DOHH2 (cell line): ENCODE results near the gene ATP5F1A.

Experiments
- H3F3A ChIP-seq: fragments of 200-600 bp; sonication (generic), shearing (Covaris generic); 2 replicates; pipeline ENCODE4 v1.6.0; 2016; ENCODE audit warnings: antibody characterized with exemption, mild to moderate bottlenecking; ENCODE audit not compliant: control insufficient read depth, insufficient read depth
- H3K27ac ChIP-seq: fragments of 200-600 bp; sonication (generic); 2 replicates; pipeline ENCODE4 v1.5.1; 2014; ENCODE audit warnings: low read depth, mild to moderate bottlenecking, low read length, moderate library complexity
- H3K27me3 ChIP-seq: fragments of 200-600 bp; sonication (generic); 2 replicates; pipeline ENCODE4 v1.6.1; 2014; ENCODE audit warnings: mild to moderate bottlenecking, low read length, mixed read lengths; ENCODE audit not compliant: control insufficient read depth
- H3K36me3 ChIP-seq: fragments of 200-600 bp; sonication (generic); 2 replicates; pipeline ENCODE4 v1.6.1; 2014; ENCODE audit warnings: mild to moderate bottlenecking, low read length, moderate library complexity, mixed read lengths; ENCODE audit not compliant: control insufficient read depth
- H3K4me1 ChIP-seq: fragments of 200-600 bp; sonication (generic); 2 replicates; pipeline ENCODE4 v1.6.1; 2014; ENCODE audit warnings: mild to moderate bottlenecking, low read length, mixed read lengths; ENCODE audit not compliant: control insufficient read depth
- H3K4me2 ChIP-seq: fragments of 200-600 bp; sonication (generic); 2 replicates; pipeline ENCODE4 v1.6.0; 2014; ENCODE audit warnings: mild to moderate bottlenecking, low read length, moderate library complexity
- H3K4me3 ChIP-seq: fragments of 200-600 bp; sonication (generic); 2 replicates; pipeline ENCODE4 v1.5.1; 2014; ENCODE audit warnings: mild to moderate bottlenecking, low read length, mixed read lengths
- H3K79me2 ChIP-seq: fragments of 200-600 bp; sonication (generic); 2 replicates; pipeline ENCODE4 v1.6.1; 2014; ENCODE audit warnings: mild to moderate bottlenecking, low read length, mixed read lengths; ENCODE audit not compliant: control insufficient read depth
- H3K9me2 ChIP-seq: fragments of 200-600 bp; sonication (generic); replicated peaks from 2 replicates; pipeline ENCODE4 v1.6.1; 2014; ENCODE audit warnings: mild to moderate bottlenecking, low read length, mixed read lengths; ENCODE audit not compliant: control insufficient read depth
- H3K9me3 ChIP-seq: fragments of 200-600 bp; sonication (generic); 2 replicates; pipeline ENCODE4 v1.6.1; 2014; ENCODE audit warnings: antibody characterized with exemption, low read length, mixed read lengths; ENCODE audit not compliant: control insufficient read depth, insufficient read depth
- H4K20me1 ChIP-seq: fragments of 200-600 bp; sonication (generic); 2 replicates; pipeline ENCODE4 v1.6.0; 2014; ENCODE audit warnings: low read depth, mild to moderate bottlenecking, antibody characterized with exemption, low read length, moderate library complexity; ENCODE audit not compliant: control insufficient read depth, insufficient read depth
- EZH2phosphoT487 ChIP-seq: fragments of 200-600 bp; sonication (generic); IDR thresholded peaks from 2 replicates; pipeline ENCODE4 v1.6.1; 2017; ENCODE audit warnings: borderline replicate concordance, mild to moderate bottlenecking, antibody characterized with exemption, low read length, moderate library complexity, mixed read lengths
- TF ChIP-seq, protein P1 (sequence below): fragments of 200-600 bp; sonication (generic); IDR thresholded peaks from one replicate; pipeline ENCODE4 v1.5.1; 2014; ENCODE audit warnings: antibody characterized with exemption, mild to moderate bottlenecking, low read depth, low read length; ENCODE audit not compliant: poor library complexity, severe bottlenecking

Gene ATP5F1A

DNA sequence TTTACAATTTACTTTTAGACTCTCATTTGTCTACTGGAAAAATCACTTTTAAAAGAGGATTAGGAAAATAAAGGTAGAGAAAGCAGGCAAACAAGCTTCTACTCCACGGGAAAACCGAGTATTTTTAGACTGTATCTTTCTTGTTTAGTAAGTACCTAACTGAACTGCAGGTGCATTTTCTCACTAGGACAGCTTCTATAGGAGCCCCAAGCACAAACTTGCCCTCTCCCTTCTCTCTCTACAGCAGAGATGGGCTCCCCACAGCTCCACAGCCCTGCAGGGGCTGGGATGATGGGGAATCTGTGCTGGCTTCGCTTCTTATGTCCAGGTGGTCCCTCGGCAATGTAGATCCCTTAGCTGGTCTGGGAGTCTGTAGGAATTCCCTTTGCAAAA lies 42.3 kb downstream of the ATP5F1A start:
- no peaks in the 10 kb centered on the region for H3K4me1 ChIP-seq
- no peak overlapping the region for H3K27ac ChIP-seq
- H3K79me2 ChIP-seq, result no peaks in the 10 kb centered on the region
- no peaks in the 10 kb centered on the region for H4K20me1 ChIP-seq
- TF ChIP-seq, protein P1, sequence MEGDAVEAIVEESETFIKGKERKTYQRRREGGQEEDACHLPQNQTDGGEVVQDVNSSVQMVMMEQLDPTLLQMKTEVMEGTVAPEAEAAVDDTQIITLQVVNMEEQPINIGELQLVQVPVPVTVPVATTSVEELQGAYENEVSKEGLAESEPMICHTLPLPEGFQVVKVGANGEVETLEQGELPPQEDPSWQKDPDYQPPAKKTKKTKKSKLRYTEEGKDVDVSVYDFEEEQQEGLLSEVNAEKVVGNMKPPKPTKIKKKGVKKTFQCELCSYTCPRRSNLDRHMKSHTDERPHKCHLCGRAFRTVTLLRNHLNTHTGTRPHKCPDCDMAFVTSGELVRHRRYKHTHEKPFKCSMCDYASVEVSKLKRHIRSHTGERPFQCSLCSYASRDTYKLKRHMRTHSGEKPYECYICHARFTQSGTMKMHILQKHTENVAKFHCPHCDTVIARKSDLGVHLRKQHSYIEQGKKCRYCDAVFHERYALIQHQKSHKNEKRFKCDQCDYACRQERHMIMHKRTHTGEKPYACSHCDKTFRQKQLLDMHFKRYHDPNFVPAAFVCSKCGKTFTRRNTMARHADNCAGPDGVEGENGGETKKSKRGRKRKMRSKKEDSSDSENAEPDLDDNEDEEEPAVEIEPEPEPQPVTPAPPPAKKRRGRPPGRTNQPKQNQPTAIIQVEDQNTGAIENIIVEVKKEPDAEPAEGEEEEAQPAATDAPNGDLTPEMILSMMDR, result no peak
- TF ChIP-seq EZH2phosphoT487, result no peak
- no peaks in the 10 kb centered on the region for H3F3A ChIP-seq
- H3K9me3 ChIP-seq, result no peaks in the 10 kb centered on the region
- H3K9me2 ChIP-seq, result no peaks in the 10 kb centered on the region
- no peak overlapping the region for H3K4me3 ChIP-seq
- peaks cover 22% of the 10 kb centered on the region for H3K27me3 ChIP-seq
- H3K4me2 ChIP-seq, result no peak overlapping the region
- no peaks in the 10 kb centered on the region for H3K36me3 ChIP-seq

DNA sequence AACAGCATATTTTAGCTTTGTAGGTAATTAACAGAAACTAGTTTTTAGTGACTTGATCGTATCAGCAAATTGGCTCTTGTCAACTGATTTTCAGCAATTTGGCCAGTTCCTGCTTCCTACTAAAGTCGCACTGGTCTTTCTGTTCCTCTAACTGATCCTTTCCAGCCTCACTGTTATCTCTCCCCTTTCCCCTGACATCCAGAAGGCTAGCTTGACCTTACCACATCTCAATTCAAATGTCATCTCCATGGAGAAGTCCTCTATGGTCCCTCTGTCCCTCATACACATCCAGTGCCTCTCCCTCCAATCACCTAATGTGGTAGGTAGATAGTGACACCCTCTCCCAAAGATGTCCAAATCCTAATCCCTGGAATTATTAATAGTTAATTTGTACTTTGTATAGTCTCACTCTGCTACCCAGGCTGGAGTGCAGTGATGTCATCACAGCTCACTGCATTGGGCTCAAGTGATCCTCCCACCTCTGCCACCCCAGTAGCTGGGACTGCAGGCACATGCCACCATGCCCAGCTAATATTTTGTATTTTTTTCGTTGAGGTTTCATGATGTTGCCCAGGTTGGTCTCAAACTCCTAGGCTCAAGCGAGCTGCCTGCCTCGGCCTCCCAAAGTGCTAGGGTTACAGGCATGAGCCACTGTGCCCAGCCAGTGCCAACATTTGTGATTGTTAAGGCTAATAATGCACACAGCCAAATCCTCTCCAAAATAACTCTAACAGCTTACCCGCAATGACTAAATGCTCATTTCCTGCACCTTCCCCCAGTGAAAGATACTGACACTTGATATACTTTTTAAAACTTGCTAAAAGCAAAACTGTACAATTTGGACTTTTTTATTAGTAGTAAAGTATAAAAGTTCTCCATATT lies 42.9 kb downstream of the ATP5F1A start:
- no peaks in the 10 kb centered on the region for H3K36me3 ChIP-seq
- peaks cover 22% of the 10 kb centered on the region for H3K27me3 ChIP-seq
- no peak overlapping the region for H3K4me3 ChIP-seq
- TF ChIP-seq, protein P1, result no peak
- no peak for TF ChIP-seq EZH2phosphoT487
- no peak overlapping the region for H3K4me2 ChIP-seq
- no peaks in the 10 kb centered on the region for H3K4me1 ChIP-seq
- no peaks in the 10 kb centered on the region for H3K9me3 ChIP-seq
- no peaks in the 10 kb centered on the region for H3K9me2 ChIP-seq
- H3K79me2 ChIP-seq, result no peaks in the 10 kb centered on the region
- H4K20me1 ChIP-seq, result no peaks in the 10 kb centered on the region
- H3F3A ChIP-seq, result no peaks in the 10 kb centered on the region
- no peak overlapping the region for H3K27ac ChIP-seq

DNA sequence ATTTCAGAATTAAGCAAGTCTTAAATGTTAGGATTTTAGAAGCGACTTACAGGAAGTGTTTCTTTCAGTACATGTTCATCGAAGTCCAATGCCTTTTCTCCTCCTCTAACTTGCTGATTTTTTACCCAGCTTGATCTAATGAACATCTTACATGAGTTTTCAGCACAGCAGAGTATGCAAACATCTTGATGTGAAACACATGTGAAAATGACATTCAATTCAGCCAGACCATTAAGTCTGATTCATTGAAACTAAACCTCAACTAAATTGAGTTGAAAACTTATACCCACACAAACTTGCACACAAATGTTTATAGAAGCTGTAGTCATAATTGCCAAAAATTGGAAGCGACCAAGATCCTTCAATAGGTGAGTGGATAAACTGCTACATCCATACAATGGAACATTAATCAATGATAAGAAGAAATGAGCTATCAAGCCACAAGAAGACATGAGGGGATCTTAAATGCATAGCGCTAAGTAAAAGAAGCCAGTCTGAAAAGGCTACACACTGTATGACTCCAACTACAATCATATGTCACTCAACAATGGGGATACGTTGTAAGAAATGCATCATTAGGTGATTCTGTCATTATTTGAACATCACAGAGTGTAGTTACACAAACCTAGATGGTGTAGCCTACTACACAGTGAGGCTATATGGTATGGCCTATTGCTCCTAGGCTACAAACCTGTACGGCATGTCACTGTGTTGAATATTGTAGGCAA lies 44.6 kb downstream of the ATP5F1A start:
- Histone ChIP-seq H3K36me3 (no peaks in the 10 kb centered on the region), H3K27me3 (peaks cover 23% of the 10 kb centered on the region), H3K9me3 (no peaks in the 10 kb centered on the region), H3K4me1 (no peaks in the 10 kb centered on the region), H3K9me2 (no peaks in the 10 kb centered on the region), H3K4me2 (no peak overlapping the region), H3K27ac (no peak overlapping the region), H3F3A (no peaks in the 10 kb centered on the region), H3K79me2 (no peaks in the 10 kb centered on the region), H4K20me1 (no peaks in the 10 kb centered on the region), H3K4me3 (no peak overlapping the region)
- TF ChIP-seq, protein P1, result no peak
- no peak for TF ChIP-seq EZH2phosphoT487
